Measurements from ENCODE around the gene MZB1. TPM values are rescaled to one million over a fixed set of nuclear protein-coding genes. Genes with fewer than 3 reads are reported as not detected.

The MZB1 gene
- total RNA-seq, 1 experiment from 2014 or later: 0.24 TPM

- H3K27ac ChIP-seq: no peak overlapping the region
- H3K4me1 ChIP-seq: no peaks in the 10 kb centered on the region
- peak; percentile 49 to 63 for DNase-seq
- H3K9me3 ChIP-seq (replicated peaks): no peaks in the 10 kb centered on the region
- no peaks in the 10 kb centered on the region for H3K27me3 ChIP-seq
- H3K4me3 ChIP-seq: no peak overlapping the region
- H3K36me3 ChIP-seq: no peaks in the 10 kb centered on the region
These were observed 12.9 kb upstream of the MZB1 start for GRCh38 chr5:139402561-139403158.

- DNase-seq: no peak
- Histone ChIP-seq H3K9me3 (replicated peaks) (no peaks in the 10 kb centered on the region), H3K4me3 (no peak overlapping the region), H3K27ac (no peak overlapping the region), H3K27me3 (no peaks in the 10 kb centered on the region), H3K4me1 (no peaks in the 10 kb centered on the region), H3K36me3 (no peaks in the 10 kb centered on the region)
These were observed 11.8 kb upstream of the MZB1 start for GRCh38 chr5:139401546-139401945.

GRCh38 chr5:139399501-139400121 lies 9.9 kb upstream of the MZB1 start:
- Histone ChIP-seq H3K4me1 (peaks cover 14% of the 10 kb centered on the region), H3K36me3 (no peaks in the 10 kb centered on the region), H3K27ac (no peak overlapping the region), H3K4me3 (no peak overlapping the region), H3K9me3 (replicated peaks) (no peaks in the 10 kb centered on the region), H3K27me3 (no peaks in the 10 kb centered on the region)
- no peak for DNase-seq

- Histone ChIP-seq H3K4me1 (peaks cover 14% of the 10 kb centered on the region), H3K4me3 (no peak overlapping the region), H3K27ac (no peak overlapping the region), H3K27me3 (no peaks in the 10 kb centered on the region), H3K9me3 (replicated peaks) (0 out of 2 replicates have a peak, but pooled peaks cover 3% of the 10 kb centered on the region), H3K36me3 (no peaks in the 10 kb centered on the region)
- peak in 1 of 2 experiments; percentile 56 for DNase-seq
These were observed 8.2 kb upstream of the MZB1 start for GRCh38 chr5:139397921-139398320.

GRCh38 chr5:139396691-139397090 lies 7.0 kb upstream of the MZB1 start:
- H3K4me1 ChIP-seq: peaks cover 14% of the 10 kb centered on the region
- no peak overlapping the region for H3K4me3 ChIP-seq
- no peak for DNase-seq
- H3K36me3 ChIP-seq: no peaks in the 10 kb centered on the region
- H3K9me3 ChIP-seq (replicated peaks): 0 out of 2 replicates have a peak, but pooled peaks cover 3% of the 10 kb centered on the region
- H3K27ac ChIP-seq: no peak overlapping the region
- no peaks in the 10 kb centered on the region for H3K27me3 ChIP-seq

GRCh38 chr5:139395844-139396640 lies 6.3 kb upstream of the MZB1 start:
- Histone ChIP-seq H3K27ac (peak overlapping the region; percentile 37), H3K4me3 (no peak overlapping the region), H3K9me3 (replicated peaks) (0 out of 2 replicates have a peak, but pooled peaks cover 3% of the 10 kb centered on the region), H3K27me3 (no peaks in the 10 kb centered on the region), H3K36me3 (no peaks in the 10 kb centered on the region), H3K4me1 (peaks cover 14% of the 10 kb centered on the region)
- peak; percentile 81 to 84 for DNase-seq

GRCh38 chr5:139394654-139395566 lies 5.2 kb upstream of the MZB1 start, which contains the start of gene PROB1:
Gene PROB1 (minus strand): TSS chr5:139395104. CDS start chr5:139395081, 23 bp downstream.
- peaks cover 14% of the 10 kb centered on the region for H3K4me1 ChIP-seq
- peak within 1 kb of the TSS; percentile 37 for H3K27ac ChIP-seq
- DNase-seq: no peak

GRCh38 chr5:139394123-139394653 lies 4.5 kb upstream of the MZB1 start:
- no peak for DNase-seq
- no peaks in the 10 kb centered on the region for H3K27me3 ChIP-seq
- no peaks in the 10 kb centered on the region for H3K36me3 ChIP-seq
- H3K4me1 ChIP-seq: peaks cover 14% of the 10 kb centered on the region
- no peak overlapping the region for H3K4me3 ChIP-seq
- H3K9me3 ChIP-seq (replicated peaks): 0 out of 2 replicates have a peak, but pooled peaks cover 3% of the 10 kb centered on the region
- no peak overlapping the region for H3K27ac ChIP-seq

More at GRCh38 chr5:139394654-139395566, 5.2 kb upstream of the MZB1 start, which contains the start of gene PROB1:
- 0 out of 2 replicates have a peak, but pooled peaks cover 3% of the 10 kb centered on the region for H3K9me3 ChIP-seq (replicated peaks)
- no peaks in the 10 kb centered on the region for H3K27me3 ChIP-seq
- H3K4me3 ChIP-seq: no peak within 1 kb of the TSS
- no peaks in the 10 kb centered on the region for H3K36me3 ChIP-seq

GRCh38 chr5:139393497-139394122 lies 3.9 kb upstream of the MZB1 start:
- 0 out of 2 replicates have a peak, but pooled peaks cover 3% of the 10 kb centered on the region for H3K9me3 ChIP-seq (replicated peaks)
- peaks cover 14% of the 10 kb centered on the region for H3K4me1 ChIP-seq
- H3K36me3 ChIP-seq: no peaks in the 10 kb centered on the region
- H3K4me3 ChIP-seq: no peak overlapping the region
- no peaks in the 10 kb centered on the region for H3K27me3 ChIP-seq
- H3K27ac ChIP-seq: no peak overlapping the region
- no peak for DNase-seq

GRCh38 chr5:139392678-139393496 lies 3.2 kb upstream of the MZB1 start:
- Histone ChIP-seq H3K27me3 (no peaks in the 10 kb centered on the region), H3K27ac (no peak overlapping the region), H3K36me3 (no peaks in the 10 kb centered on the region), H3K9me3 (replicated peaks) (0 out of 2 replicates have a peak, but pooled peaks cover 3% of the 10 kb centered on the region), H3K4me1 (peaks cover 14% of the 10 kb centered on the region), H3K4me3 (no peak overlapping the region)
- no peak for DNase-seq

- DNase-seq: no peak
- Histone ChIP-seq H3K4me1 (peaks cover 14% of the 10 kb centered on the region), H3K4me3 (no peak overlapping the region), H3K36me3 (no peaks in the 10 kb centered on the region), H3K27ac (no peak overlapping the region), H3K9me3 (replicated peaks) (0 out of 2 replicates have a peak, but pooled peaks cover 3% of the 10 kb centered on the region), H3K27me3 (no peaks in the 10 kb centered on the region)
These were observed 2.6 kb upstream of the MZB1 start for GRCh38 chr5:139392324-139392677.

- no peaks in the 10 kb centered on the region for H3K27me3 ChIP-seq
- no peaks in the 10 kb centered on the region for H3K36me3 ChIP-seq
- H3K4me3 ChIP-seq: no peak overlapping the region
- H3K27ac ChIP-seq: no peak overlapping the region
- H3K4me1 ChIP-seq: peaks cover 14% of the 10 kb centered on the region
- H3K9me3 ChIP-seq (replicated peaks): 0 out of 2 replicates have a peak, but pooled peaks cover 3% of the 10 kb centered on the region
- DNase-seq: no peak
These were observed 2.0 kb upstream of the MZB1 start for GRCh38 chr5:139391570-139392323.
